Endothelial cell of umbilical vein (primary cell): Measurements from ENCODE around the gene TXN. TPM values are rescaled to one million over a fixed set of nuclear protein-coding genes. Genes with fewer than 3 reads are reported as not detected.

ENCODE experiments used
- BruUV-seq: library from RNA; stranded (reverse); fragments of 400-500 nt; replicated peaks from 2 replicates; lab custom pipeline; 2021; lab: Mats Ljungman, UMichigan
- CTCF ChIA-PET: fragments of 300-600, 350-600 bp; sonication (Branson Sonifier 250); formaldehyde crosslinking; loops from one replicate; lab custom pipeline; 2021; ENCODE audit warnings: antibody characterized with exemption, inconsistent platforms; lab: Charles Lee
- POLR2A ChIA-PET: fragments of 300-600, 350-600 bp; sonication (Branson Sonifier 250); formaldehyde crosslinking; loops from one replicate; lab custom pipeline; 2021; ENCODE audit warnings: antibody characterized with exemption, inconsistent platforms; lab: Charles Lee
- DNase-seq: peaks from one replicate; pipeline ENCODE4 v3.0.0-alpha.2; 2011; ENCODE audit warnings: low read depth, low spot score
- FAIRE-seq: peaks from 2 replicates; lab custom pipeline; 2011; peaks lifted over from hg19 to GRCh38; lab: Jason Lieb, UNC
- H2AFZ ChIP-seq: 2 replicates; pipeline ENCODE4 v1.6.0; 2012; ENCODE audit warnings: low read depth, low read length, control low read depth, inconsistent platforms
- H3K27ac ChIP-seq: 2 replicates; pipeline ENCODE4 v1.5.1; 2011; ENCODE audit warnings: low read depth, mild to moderate bottlenecking, control low read depth, low read length, moderate library complexity; ENCODE audit not compliant: insufficient read depth
- H3K27me3 ChIP-seq, 2 experiments: 2 replicates each; pipeline versions ENCODE4 v1.6.0 to v1.6.1; 2011; ENCODE audit warnings: low read length in 2 of 2, mixed read lengths in 1 of 2; ENCODE audit not compliant: control insufficient read depth in 2 of 2, insufficient read depth in 2 of 2
- H3K36me3 ChIP-seq, 2 experiments: 2 replicates in 1 of 2; 3 replicates in 1 of 2; pipeline ENCODE4 v1.5.1; 2011; ENCODE audit warnings: low read length in 2 of 2, mild to moderate bottlenecking in 1 of 2, moderate library complexity in 1 of 2; ENCODE audit not compliant: control insufficient read depth in 2 of 2, insufficient read depth in 2 of 2; ENCODE audit errors: extremely low read depth in 1 of 2
- H3K4me1 ChIP-seq: 3 replicates; pipeline ENCODE4 v1.5.1; 2011; ENCODE audit warnings: mild to moderate bottlenecking, low read length; ENCODE audit not compliant: control insufficient read depth, insufficient read depth; ENCODE audit errors: extremely low read depth
- H3K4me2 ChIP-seq: 2 replicates; pipeline ENCODE4 v1.6.1; 2011; ENCODE audit warnings: low read length, control low read depth, mixed read lengths; ENCODE audit not compliant: insufficient read depth
- H3K4me3 ChIP-seq, 3 experiments: fragments of 200-600 bp in 1 of 3; sonication (generic), shearing (Covaris generic) in 1 of 3; replicated peaks in 1 of 3; 2 replicates each; pipeline ENCODE4 v1.5.1; 2011 to 2016; ENCODE audit warnings: control low read depth in 3 of 3, low read length in 3 of 3, mild to moderate bottlenecking in 2 of 3, inconsistent platforms in 1 of 3, low read depth in 1 of 3, moderate library complexity in 1 of 3; ENCODE audit not compliant: insufficient read depth in 1 of 3
- H3K79me2 ChIP-seq: 2 replicates; pipeline ENCODE4 v1.6.0; 2012; ENCODE audit warnings: low read length, inconsistent platforms; ENCODE audit not compliant: control insufficient read depth, insufficient read depth
- H3K9ac ChIP-seq: replicated peaks from 2 replicates; pipeline ENCODE3; 2011; ENCODE audit warnings: low read length, control low read depth; ENCODE audit not compliant: insufficient read depth; ENCODE audit errors: extremely low read depth
- H3K9me1 ChIP-seq: replicated peaks from 3 replicates; pipeline ENCODE4 v1.6.0; 2011; ENCODE audit warnings: mild to moderate bottlenecking, low read length; ENCODE audit not compliant: control insufficient read depth, insufficient read depth; ENCODE audit errors: extremely low read depth
- H3K9me3 ChIP-seq: replicated peaks from 2 replicates; pipeline ENCODE4 v1.5.1; 2012; ENCODE audit warnings: low read length, inconsistent platforms; ENCODE audit not compliant: control insufficient read depth, insufficient read depth
- H4K20me1 ChIP-seq: replicated peaks from 2 replicates; pipeline ENCODE3; 2011; ENCODE audit warnings: mild to moderate bottlenecking, low read length; ENCODE audit not compliant: control insufficient read depth, insufficient read depth; ENCODE audit errors: extremely low read depth
- EZH2 ChIP-seq: IDR thresholded peaks from 2 replicates; pipeline ENCODE4 v1.6.1; 2012; ENCODE audit warnings: borderline replicate concordance, low read depth, mild to moderate bottlenecking, moderate library complexity, low read length, inconsistent platforms; ENCODE audit not compliant: severe bottlenecking
- FOS ChIP-seq: IDR thresholded peaks from 2 replicates; pipeline ENCODE4 v1.6.1; 2011; ENCODE audit warnings: mild to moderate bottlenecking, low read length, moderate library complexity, borderline replicate concordance; ENCODE audit not compliant: insufficient read depth
- MYC ChIP-seq: IDR thresholded peaks from one replicate; pipeline ENCODE4 v1.6.1; 2011; ENCODE audit warnings: mild to moderate bottlenecking, low read depth, low read length
- POLR2AphosphoS5 ChIP-seq: IDR thresholded peaks from 2 replicates; pipeline ENCODE4 v1.6.1; 2012; ENCODE audit warnings: low read depth, mild to moderate bottlenecking, control low read depth, low read length, moderate library complexity; ENCODE audit not compliant: insufficient read depth
- dilution Hi-C: fragments of 300-500 bp; cut with MboI; formaldehyde crosslinking; loops from one replicate; pipeline ENCODE4 v1.15.0; 2019; ENCODE audit warnings: low sequenced_read_pairs; ENCODE audit not compliant: extremely low pct_ligation_motif_present
- intact Hi-C: fragments of 100-400 bp; cut with micrococcal nuclease; formaldehyde crosslinking; loops from one replicate; pipeline ENCODE4 v1.10.0; 2022
- polyA plus RNA-seq, 4 experiments: library from polyadenylated mRNA; depleted of rRNA in 3 of 4; stranded (reverse) in 3 of 4; unstranded in 1 of 4; fragments of >200 nt; gene quantifications; 2 replicates each; pipeline versions ENCODE4 v1.2.1 to v1.2.3, GENCODE V29; 2011 to 2012; ENCODE audit warnings: missing spikeins in 1 of 4
- total RNA-seq: library from RNA; stranded (reverse); gene quantifications from 2 replicates; pipeline ENCODE4 v1.2.3, GENCODE V29; 2021
- TF ChIP-seq, protein P1 (sequence below), 2 donors: IDR thresholded peaks; 1 replicate in 1 of 2; 2 replicates in 1 of 2; pipeline ENCODE4 v1.5.1; 2011; ENCODE audit warnings: low read length in 2 of 2, mild to moderate bottlenecking in 2 of 2, moderate library complexity in 2 of 2, control low read depth in 1 of 2, inconsistent platforms in 1 of 2, low read depth in 1 of 2; ENCODE audit not compliant: insufficient read depth in 1 of 2; ENCODE audit errors: extremely low read depth in 1 of 2

Gene TXN
- total and polyA plus RNA-seq, 2 donors (not counting 3 experiments of a cell fraction or from before 2014, with no cell fraction given) = 280 to 373 TPM

DNA sequence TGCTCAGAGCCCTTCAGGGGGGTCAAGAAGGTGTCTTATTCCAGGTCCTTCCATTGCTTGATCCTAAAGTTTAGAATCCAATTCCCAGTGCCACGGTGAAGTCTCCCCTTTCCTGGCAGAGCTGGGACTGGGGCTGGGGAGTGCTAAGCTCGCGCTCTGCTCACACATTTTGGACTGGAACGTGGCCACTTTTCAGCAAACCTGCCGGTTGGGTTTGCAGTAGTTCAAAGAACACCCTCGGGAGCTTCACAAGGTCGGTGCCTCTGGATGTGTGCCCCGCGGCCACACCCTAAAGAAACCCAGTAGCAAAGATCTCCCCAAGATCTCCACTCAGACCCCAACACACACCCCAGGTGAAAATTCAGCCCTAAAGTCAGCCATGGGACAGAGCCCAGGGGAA lies 48.3 kb downstream of the TXN start, which contains the start of gene C9orf152:
Gene C9orf152, minus strand, starts transcription at position 129 of the 400 bp plus-strand sequence. CDS start 580 bp downstream, outside the sequence.
- Histone ChIP-seq H3K9me3 (no peaks in the 10 kb centered on the region), H3K4me2 (no peak within 1 kb of the TSS), H3K4me3 (no peak within 1 kb of the TSS), H3K9ac (no peak within 1 kb of the TSS), H3K27ac (no peak within 1 kb of the TSS), H3K9me1 (no peaks in the 10 kb centered on the region), H3K79me2 (no peaks in the 10 kb centered on the region), H3K27me3 (peaks cover 6 to 13% of the 10 kb centered on the region in 2 experiments), H3K4me1 (no peaks in the 10 kb centered on the region), H3K36me3 (no peaks in the 10 kb centered on the region), H4K20me1 (no peaks in the 10 kb centered on the region), H2AFZ (no peak within 1 kb of the TSS)
- no peak for FAIRE-seq
- no peak for DNase-seq
- ChIA-PET POLR2A (no interaction called here), CTCF (interaction anchor here (0.8 to 1.3 kb wide), 3 partner anchors 9 to 25 kb away, joined by 3 to 5 read pairs (median 5); no protein-coding TSS in a partner anchor)
- BruUV-seq = no TSS peak
- no peak for TF ChIP-seq FOS
- TF ChIP-seq POLR2AphosphoS5 = no peak
- no peak for TF ChIP-seq EZH2
- dilution Hi-C loops = no loop called here
- intact Hi-C loops = no loop called here

DNA sequence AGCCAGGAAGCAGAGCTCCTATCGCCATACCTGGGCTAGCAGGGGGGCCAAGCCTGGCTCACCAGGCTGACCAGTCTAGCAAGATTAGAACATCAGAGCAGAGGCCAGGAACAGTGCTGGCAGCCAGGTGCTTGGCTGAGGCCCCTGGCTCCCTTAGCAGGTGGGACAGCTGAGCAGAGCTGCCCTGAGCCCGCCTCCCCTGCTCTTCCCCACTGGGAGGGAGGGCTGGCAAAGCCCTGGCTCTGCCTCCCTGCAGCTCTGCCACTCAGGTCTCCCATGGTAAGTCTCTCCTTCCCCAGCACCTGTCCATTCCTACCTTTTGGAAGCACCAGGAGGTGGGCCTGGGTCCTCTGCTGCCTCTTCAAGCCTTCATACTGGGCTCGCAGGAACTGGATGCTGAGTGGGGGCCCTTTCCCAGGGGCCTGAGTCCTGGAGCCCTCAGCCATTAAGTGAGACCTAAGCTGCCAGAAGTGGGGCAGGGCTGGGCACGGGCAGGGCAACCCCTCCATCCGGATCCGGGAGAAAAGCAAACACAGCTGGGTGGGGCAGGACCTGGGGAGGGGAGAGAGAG lies 49.2 kb downstream of the TXN start:
- Histone ChIP-seq H3K4me1 (no peaks in the 10 kb centered on the region), H3K9me1 (no peaks in the 10 kb centered on the region), H3K79me2 (no peaks in the 10 kb centered on the region), H4K20me1 (no peaks in the 10 kb centered on the region), H2AFZ (no peak overlapping the region), H3K9me3 (no peaks in the 10 kb centered on the region), H3K27me3 (peaks cover 6 to 10% of the 10 kb centered on the region in 2 experiments), H3K27ac (no peak overlapping the region), H3K36me3 (no peaks in the 10 kb centered on the region), H3K4me2 (no peak overlapping the region), H3K9ac (no peak overlapping the region), H3K4me3 (no peak overlapping the region)
- ChIA-PET POLR2A (no interaction called here), CTCF (interaction anchor here (0.8 to 1.3 kb wide), 3 partner anchors 9 to 24 kb away, joined by 3 to 5 read pairs (median 5); no protein-coding TSS in a partner anchor)
- DNase-seq (no peak), FAIRE-seq (no peak)
- TF ChIP-seq, protein P1, sequence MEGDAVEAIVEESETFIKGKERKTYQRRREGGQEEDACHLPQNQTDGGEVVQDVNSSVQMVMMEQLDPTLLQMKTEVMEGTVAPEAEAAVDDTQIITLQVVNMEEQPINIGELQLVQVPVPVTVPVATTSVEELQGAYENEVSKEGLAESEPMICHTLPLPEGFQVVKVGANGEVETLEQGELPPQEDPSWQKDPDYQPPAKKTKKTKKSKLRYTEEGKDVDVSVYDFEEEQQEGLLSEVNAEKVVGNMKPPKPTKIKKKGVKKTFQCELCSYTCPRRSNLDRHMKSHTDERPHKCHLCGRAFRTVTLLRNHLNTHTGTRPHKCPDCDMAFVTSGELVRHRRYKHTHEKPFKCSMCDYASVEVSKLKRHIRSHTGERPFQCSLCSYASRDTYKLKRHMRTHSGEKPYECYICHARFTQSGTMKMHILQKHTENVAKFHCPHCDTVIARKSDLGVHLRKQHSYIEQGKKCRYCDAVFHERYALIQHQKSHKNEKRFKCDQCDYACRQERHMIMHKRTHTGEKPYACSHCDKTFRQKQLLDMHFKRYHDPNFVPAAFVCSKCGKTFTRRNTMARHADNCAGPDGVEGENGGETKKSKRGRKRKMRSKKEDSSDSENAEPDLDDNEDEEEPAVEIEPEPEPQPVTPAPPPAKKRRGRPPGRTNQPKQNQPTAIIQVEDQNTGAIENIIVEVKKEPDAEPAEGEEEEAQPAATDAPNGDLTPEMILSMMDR (IDR thresholded peaks at IDR 0.05; ENCODE audit: extremely low read depth in 1 of 2, insufficient read depth in 1 of 2, low read depth in 1 of 2, low read length in 2 of 2) = no peak
- TF ChIP-seq FOS (no peak), EZH2 (no peak), MYC (no peak)
- intact Hi-C loops (no loop called here), dilution Hi-C loops (no loop called here)
- no TSS peak for BruUV-seq
